ENCODE results near the gene MAEL. TPM values are rescaled to one million over a fixed set of nuclear protein-coding genes. Genes with fewer than 3 reads are reported as not detected.

The MAEL gene
- total and polyA plus RNA-seq, 12 donors = 0.75 to 8.5 (median 3.5) TPM

GRCh38 chr1:166972826-166973225 is 16.3 kb upstream of the MAEL start:
- Histone ChIP-seq H3K4me1 (peaks cover 0 to 19% (median 9%) of the 10 kb centered on the region in 9 donors), H3K9me3 (no peaks in the 10 kb centered on the region), H3K36me3 (no peaks in the 10 kb centered on the region), H3K4me3 (no peak overlapping the region), H3K27me3 (peaks cover 0 to 69% (median 41%) of the 10 kb centered on the region in 7 donors), H3K27ac (no peak overlapping the region)
- no peak for ATAC-seq
- DNase-seq = no peak
- WGBS, 2 donors = 34 to 47% methylated on average over 2 of the region's 2 CpGs
- TF ChIP-seq, protein P1, sequence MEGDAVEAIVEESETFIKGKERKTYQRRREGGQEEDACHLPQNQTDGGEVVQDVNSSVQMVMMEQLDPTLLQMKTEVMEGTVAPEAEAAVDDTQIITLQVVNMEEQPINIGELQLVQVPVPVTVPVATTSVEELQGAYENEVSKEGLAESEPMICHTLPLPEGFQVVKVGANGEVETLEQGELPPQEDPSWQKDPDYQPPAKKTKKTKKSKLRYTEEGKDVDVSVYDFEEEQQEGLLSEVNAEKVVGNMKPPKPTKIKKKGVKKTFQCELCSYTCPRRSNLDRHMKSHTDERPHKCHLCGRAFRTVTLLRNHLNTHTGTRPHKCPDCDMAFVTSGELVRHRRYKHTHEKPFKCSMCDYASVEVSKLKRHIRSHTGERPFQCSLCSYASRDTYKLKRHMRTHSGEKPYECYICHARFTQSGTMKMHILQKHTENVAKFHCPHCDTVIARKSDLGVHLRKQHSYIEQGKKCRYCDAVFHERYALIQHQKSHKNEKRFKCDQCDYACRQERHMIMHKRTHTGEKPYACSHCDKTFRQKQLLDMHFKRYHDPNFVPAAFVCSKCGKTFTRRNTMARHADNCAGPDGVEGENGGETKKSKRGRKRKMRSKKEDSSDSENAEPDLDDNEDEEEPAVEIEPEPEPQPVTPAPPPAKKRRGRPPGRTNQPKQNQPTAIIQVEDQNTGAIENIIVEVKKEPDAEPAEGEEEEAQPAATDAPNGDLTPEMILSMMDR (IDR thresholded peaks at IDR 0.05) = no peak
- intact Hi-C loops (cut with DNase I) = loop anchor here in 3 of 10 donors (5.0 to 10.0 kb wide), 3 partner anchors 51 to 82 kb away; no protein-coding TSS in a partner anchor

DNA sequence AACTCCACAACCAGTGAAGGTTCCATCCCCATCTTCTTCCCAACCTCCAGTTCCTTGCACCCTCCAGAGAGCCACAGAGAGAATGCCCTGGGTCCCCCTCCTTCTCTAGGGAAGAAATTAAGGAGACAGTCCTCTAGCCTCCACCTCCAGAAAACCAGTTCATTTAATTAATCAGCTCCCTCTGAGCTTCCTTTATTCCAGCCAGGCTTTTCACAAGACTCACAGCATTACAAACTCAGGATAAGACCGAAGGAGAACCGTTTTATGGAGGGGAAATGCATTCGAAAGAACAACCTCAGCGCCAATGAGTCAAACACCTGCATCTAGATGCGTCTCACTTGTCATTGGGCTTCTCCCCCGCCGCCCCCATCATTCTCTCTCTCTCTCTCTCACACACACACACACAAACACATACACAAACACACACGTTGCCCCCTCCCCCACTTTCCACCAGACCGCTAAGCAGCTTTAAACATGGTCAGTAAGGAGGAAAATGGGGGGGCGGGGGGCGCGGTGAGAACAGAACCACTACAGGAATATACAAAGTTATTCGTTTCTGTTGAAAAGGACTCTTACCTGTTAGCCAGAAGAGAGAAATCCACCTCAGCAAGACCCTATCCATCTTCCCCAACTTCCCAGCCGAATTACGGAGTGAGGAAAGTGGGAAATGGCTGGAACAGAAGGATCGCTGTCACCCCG is 14.3 kb upstream of the MAEL start:
- intact Hi-C loops (cut with DNase I) = loop anchor here in 3 of 10 donors (5.0 to 10.0 kb wide), 4 partner anchors 52 to 83 kb away; no protein-coding TSS in a partner anchor

DNA sequence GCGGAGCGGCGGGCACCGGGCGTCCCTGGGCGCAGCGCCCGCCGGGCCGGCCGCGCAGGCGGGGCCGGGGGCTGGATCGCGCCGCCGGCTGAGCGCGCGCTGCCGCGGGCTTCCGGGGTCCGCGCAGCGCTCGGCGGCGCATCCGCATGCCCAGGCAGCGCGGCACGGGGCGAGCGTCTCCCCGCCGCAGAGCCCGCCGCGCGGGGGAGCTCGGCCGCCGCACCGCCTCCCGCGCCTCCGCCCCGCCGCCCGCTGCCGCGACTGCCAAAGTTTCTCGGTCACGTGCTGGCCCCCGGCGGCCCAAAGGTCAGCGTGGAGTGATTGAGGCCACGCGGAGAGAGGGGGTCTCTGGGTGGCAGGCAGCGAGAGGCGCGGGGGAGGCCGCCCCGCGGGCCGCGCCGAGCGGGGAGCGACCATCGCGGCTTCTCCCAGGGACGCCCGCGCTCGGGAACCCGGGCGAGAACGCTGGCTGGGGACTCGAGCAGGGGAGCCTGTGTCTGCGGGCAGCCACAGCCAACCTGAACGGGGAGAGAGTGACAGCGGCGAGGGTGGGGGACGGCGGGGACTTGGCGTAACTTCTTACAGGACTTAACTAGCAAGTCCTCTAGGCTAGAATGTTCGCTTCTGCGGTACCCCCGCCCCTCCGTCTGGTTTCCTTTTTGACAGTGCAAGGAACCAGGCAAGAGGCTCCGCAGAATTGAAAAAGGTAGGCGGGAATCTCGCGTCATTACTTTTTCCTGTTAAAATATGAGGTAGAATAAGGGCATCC is 13.5 kb upstream of the MAEL start, which contains the start of gene ILDR2:
ILDR2 (minus strand) TSS at position 180 of the 769 bp plus-strand sequence. CDS start 272 bp downstream, outside the sequence.
- peak within 1 kb of the TSS; percentile 42 to 78 (median 70) for H3K4me3 ChIP-seq
- DNase-seq (peak; percentile 32 to 55), ATAC-seq (peak; percentile 57 to 92 (median 82))
- H3K27me3 ChIP-seq = peaks cover 0 to 69% (median 36%) of the 10 kb centered on the region in 7 donors
- no peaks in the 10 kb centered on the region for H3K36me3 ChIP-seq
- H3K27ac ChIP-seq = peak within 1 kb of the TSS in 9 of 10 donors; percentile 8 to 85 (median 67)
- peaks cover 0 to 19% (median 9%) of the 10 kb centered on the region in 9 donors for H3K4me1 ChIP-seq
- WGBS, 2 donors = 1% methylated on average over 54 to 97 of the region's 97 CpGs
- intact Hi-C loops (cut with DNase I) = loop anchor here in 3 of 10 donors (5.0 to 10.0 kb wide), 3 partner anchors 61 to 82 kb away; no protein-coding TSS in a partner anchor
- H3K9me3 ChIP-seq = no peaks in the 10 kb centered on the region
- TF ChIP-seq, protein P1 (IDR thresholded peaks at IDR 0.05) = peak in 1 of 9 donors; percentile 34

More for the DNA sequence above, 14.3 kb upstream of the MAEL start:
- H3K9me3 ChIP-seq = no peaks in the 10 kb centered on the region
- no peaks in the 10 kb centered on the region for H3K36me3 ChIP-seq
- ATAC-seq = peak in 2 of 8 donors; percentile 21 to 29
- TF ChIP-seq, protein P1 (IDR thresholded peaks at IDR 0.05) = no peak
- peaks cover 0 to 73% (median 38%) of the 10 kb centered on the region in 7 donors for H3K27me3 ChIP-seq
- H3K27ac ChIP-seq = peak overlapping the region in 2 of 10 donors; percentile 30 to 48
- peak overlapping the region in 9 of 10 donors; percentile 39 to 72 (median 54) for H3K4me3 ChIP-seq
- DNase-seq = no peak
- WGBS, 2 donors = 2 to 3% methylated on average over 17 of the region's 17 CpGs
- H3K4me1 ChIP-seq = peaks cover 0 to 19% (median 9%) of the 10 kb centered on the region in 9 donors

DNA sequence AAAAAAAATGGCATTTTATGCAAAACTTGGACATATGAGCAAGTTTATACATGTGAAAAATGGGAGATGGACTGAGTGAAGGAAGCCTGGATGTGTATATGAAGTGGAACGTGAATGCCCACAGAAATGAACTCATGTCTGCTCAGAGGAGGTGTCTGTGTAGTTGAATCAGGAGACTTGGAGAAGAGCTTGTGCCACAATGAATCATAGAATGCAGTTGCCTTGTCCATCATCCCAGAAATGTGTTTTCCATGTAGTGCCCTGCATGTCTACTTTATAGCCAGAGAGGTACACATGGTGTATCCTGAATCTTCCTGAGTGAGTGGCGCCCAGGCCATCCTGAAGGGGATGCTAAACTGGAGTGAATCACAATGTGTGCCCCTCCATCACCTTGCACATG is 11.1 kb upstream of the MAEL start:
- H3K4me3 ChIP-seq = no peak overlapping the region
- WGBS, 2 donors = 90 to 95% methylated on average over 2 of the region's 2 CpGs
- intact Hi-C loops (cut with DNase I) = loop anchor here in 3 of 10 donors (5.0 to 10.0 kb wide), 3 partner anchors 63 to 79 kb away; no protein-coding TSS in a partner anchor

More for the DNA sequence above, 11.1 kb upstream of the MAEL start:
- Histone ChIP-seq H3K4me1 (peaks cover 0 to 19% (median 9%) of the 10 kb centered on the region in 9 donors), H3K36me3 (no peaks in the 10 kb centered on the region), H3K9me3 (no peaks in the 10 kb centered on the region), H3K27me3 (peaks cover 0 to 45% (median 20%) of the 10 kb centered on the region in 7 donors), H3K27ac (no peak overlapping the region)
- TF ChIP-seq, protein P1 (IDR thresholded peaks at IDR 0.05) = no peak
- DNase-seq (no peak), ATAC-seq (no peak)

All from heart right ventricle (tissue), 16 donors.